HG02610 (cell line): ENCODE data around the gene CAPN10.
"Not testable (repeated sequence)": the region's sequence is repeated elsewhere in the genome, so short reads cannot be mapped to it uniquely, and the experiment has no call there.

Experiments used
- ATAC-seq: cut with Tn5 transposase; IDR thresholded peaks from one replicate; pipeline ENCODE4 v1.9.1; 2021; ENCODE audit warnings: mild to moderate bottlenecking, moderate library complexity; ENCODE audit not compliant: unreplicated experiment

Gene CAPN10, protein sequence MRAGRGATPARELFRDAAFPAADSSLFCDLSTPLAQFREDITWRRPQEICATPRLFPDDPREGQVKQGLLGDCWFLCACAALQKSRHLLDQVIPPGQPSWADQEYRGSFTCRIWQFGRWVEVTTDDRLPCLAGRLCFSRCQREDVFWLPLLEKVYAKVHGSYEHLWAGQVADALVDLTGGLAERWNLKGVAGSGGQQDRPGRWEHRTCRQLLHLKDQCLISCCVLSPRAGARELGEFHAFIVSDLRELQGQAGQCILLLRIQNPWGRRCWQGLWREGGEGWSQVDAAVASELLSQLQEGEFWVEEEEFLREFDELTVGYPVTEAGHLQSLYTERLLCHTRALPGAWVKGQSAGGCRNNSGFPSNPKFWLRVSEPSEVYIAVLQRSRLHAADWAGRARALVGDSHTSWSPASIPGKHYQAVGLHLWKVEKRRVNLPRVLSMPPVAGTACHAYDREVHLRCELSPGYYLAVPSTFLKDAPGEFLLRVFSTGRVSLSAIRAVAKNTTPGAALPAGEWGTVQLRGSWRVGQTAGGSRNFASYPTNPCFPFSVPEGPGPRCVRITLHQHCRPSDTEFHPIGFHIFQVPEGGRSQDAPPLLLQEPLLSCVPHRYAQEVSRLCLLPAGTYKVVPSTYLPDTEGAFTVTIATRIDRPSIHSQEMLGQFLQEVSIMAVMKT

DNA sequence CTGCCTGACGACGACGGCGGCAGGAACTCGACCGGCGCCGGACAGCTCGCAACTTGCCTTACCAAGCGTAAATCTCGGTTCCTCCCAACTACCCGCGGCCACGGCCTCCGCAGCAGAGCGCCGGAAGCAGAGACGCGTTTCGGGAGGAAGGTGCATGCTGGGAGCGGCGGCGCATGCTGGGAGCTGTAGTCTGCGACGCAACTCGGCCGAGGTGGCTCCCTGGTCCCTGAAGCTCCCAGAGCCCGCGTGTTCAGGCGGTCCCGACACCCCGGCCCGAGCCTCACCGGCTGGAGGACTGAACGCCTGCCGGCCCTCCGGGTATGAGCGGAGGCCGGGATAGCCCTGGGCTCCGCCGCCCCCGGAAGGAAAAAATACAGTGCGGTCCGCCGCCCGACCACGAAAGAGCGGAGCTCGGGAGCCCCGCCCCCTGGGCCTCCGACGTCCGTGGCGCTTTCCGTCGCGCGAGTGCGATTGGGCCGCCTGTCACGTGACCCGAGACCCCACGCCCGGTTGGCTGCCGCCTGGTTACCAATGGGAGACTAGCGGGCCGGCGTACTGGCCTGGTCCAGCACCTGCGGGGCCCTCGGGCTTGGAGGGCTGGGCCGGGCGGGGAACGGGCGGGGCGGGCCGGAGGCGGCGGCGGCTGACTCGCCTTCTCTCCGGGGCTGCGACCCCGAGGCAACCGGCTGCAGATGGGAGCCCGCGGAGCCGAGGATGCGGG lies at the start of gene CAPN10:
CAPN10 (plus strand) TSS at position 537 of the 721 bp plus-strand sequence; CDS start at position 715, 178 bp downstream.
- peak; percentile 60 for ATAC-seq

DNA sequence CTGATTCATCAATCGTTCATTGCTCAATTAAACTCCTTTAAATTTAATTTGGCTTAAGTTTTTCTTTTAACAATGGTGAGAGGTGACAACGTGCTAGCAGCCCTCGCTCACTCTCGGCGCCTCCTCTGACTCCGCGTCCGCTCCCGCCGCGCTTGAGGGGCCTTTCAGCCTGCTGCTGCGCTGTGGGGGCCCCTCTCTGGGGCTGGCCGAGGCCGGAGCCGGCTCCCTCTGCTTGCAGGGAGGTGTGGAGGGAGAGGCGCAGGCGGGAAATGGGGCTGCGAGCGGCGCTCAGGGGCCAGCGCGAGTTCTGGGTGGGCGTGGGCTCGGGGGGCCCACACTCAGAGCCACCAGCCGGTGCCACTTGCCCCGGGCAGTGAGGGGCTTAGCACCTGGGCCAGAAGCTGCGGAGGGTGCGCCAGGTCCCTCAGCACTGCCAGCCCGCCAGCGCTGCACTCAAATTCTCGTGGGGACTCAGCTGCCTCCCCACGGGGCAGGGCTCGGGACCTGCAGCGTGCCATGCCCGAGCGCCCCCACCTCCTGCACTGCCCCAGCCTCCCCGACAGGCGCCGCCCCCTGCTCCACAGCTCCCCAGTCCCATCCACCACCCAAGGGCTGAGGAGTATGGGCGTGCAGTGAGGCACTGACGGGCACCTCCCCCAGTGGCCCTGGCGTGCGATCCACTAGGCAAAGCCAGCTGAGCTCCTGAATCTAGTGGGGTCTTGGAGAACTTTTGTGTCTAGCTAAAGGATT lies 48.3 kb upstream of the CAPN10 start:
- no peak for ATAC-seq

DNA sequence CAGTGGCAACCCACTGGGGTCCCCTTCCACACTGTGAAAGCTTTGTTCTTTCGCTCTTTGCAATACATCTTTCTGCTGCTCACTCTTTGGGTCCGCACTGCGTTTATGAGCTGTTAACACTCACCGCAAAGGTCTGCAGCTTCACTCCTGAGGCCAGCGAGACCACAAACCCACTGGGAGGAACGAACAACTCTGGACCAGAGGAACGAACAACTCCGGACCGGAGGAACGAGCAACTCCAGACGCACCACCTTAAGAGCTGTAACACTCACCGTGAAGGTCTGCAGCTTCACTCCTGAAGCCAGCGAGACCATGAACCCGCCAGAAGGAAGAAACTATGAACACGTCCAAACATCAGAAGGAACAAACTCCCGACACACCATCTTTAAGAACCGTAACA lies 47.4 kb upstream of the CAPN10 start:
- not testable (repeated sequence) for ATAC-seq

DNA sequence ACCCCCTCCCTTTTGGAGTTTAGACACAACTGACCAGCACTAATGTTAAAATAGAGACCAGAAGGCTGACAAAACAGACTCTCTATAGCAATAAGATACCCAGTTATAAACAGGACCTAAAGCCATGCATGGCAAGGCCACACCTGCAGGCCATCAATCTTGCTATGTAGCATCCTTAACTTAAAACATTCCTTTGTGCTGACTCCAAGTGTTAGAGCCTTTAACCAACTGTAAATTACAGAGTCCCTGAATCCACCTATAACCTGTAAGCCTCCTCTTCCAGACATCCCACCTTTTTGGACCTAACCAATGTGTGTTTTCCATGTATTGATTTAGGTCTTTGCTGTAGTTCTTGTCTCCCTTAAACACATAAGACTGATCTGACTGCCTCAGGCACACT lies 46.6 kb upstream of the CAPN10 start:
- ATAC-seq, result no peak

DNA sequence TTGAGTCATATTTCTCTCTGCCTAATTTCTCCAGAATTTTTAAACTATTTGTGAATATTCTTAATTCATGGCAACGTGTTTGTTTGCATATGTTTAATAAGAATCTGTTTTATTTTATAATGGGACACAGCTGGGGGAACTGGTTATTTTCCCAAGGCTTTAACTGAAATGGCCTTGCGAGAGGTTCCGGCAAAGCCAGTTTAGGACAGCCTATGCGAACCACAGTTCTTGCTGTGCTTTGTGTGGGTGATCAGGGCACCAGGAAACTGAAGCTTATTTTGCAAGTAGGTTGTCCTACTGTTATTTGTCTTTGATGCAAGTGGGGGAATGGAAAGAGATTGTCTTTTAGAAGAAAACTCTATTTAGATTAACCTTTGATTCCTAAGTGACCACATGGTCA lies 35.2 kb upstream of the CAPN10 start:
- ATAC-seq, result no peak

DNA sequence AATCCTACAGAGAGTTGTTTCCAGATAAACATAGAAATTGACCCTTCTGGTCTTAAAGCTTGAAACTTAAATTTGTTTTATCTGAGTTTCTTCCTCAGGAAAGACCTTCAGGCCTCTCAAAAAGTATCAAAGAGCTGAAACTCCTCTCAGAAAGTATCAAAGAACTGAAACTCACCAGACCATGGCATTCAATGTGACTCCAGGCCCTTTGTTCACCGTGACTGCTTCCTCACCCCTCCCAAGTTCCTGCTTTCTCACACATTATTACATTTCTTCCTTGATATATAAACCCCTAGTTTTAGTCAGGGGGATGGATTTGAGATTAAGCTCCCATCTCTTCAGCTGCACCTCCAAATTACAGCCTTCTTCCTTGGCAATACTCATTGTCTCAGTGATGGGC lies 34.7 kb upstream of the CAPN10 start:
- ATAC-seq, result no peak

DNA sequence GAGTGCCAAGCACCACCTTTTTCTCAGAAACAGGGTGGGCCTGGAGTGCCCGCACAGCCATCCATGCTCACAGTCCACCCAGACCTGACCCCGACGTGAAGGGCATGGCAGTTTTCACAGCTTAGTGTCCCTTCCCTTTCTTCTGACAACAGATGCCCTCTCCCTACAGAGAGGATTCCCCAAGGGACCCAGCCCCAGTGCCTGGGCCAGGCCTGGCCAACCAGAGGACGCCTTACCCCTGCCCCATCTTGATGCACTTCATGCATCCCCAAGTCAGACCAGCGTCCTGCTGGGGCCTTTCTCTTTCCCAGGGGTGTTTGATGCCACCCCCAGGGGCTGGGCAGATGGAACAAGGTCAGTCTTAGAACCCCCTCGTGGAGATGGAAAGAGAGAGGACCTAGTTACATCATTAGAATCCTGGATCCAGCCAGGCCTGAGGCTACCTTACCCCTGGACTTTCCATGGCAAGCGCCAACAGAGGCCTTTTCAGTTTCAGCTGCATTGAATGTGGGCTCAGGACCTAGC lies 32.5 kb upstream of the CAPN10 start:
- ATAC-seq, result no peak

DNA sequence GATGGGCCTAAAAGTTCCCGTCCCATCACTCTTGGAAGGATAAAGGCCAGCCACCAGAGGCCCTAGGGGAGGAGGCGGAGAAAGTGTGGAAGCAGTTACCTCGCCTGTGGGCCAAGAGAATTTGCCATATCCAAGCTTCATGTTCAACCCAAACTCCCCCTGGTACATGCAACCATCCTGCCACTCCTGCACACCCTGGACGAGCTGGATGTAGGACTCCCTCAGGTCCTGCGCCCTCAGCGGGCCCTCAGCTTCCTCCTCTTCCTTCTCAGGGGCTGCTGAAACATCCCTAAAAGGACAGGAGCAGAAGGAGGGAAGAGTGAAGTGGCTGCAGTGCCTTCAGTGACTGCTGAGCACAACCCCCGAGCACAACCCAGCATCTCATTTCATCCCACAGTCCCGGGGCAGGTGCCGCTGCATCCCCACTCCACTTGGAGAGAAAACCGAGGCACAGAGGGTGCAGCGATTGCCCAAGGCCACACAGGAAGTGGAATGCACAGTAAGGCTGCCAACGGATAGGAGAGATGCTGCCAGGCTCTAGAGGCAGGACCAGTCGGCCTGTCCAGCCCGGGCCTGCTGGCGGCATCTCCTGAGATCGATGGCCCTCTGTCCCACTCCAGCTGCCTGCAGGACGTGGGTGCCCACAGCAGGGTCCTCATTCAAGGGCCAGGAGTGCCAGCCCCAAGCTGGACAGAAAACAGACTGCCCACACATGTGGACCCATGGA lies 31.6 kb upstream of the CAPN10 start:
- ATAC-seq, result no peak

DNA sequence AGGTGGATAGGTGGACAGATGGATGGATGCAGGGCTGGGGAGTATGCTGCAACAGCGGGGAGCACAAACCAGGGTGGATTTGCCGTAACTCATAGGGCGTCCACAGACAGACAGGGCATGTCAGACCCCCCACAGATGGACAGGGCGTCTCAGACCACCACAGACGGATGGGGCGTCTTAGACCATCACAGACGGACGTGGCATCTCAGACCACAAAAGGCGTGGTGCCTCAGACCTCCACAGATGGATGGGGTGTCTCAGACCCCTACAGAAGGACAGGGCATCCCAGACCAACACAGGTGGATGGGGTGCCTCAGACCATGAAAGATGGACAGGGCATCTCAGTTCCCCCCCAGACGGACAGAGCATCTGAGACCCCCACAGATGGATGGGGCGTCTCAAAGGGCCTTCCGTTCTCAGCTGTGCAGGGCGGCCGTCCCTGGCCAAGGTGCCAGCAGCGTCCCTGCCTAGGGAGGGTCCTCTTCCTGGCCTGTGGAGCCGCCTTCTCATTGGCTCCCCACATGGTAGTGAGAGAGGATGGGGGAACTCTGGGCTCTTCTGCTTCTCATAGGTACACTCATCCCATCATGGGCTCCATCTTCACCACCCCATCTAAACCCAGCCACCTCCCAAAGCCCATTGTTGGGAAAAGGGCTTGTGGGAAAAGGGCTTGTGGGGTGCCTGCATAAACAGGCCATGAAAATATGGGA lies 30.8 kb upstream of the CAPN10 start:
- ATAC-seq, result no peak

DNA sequence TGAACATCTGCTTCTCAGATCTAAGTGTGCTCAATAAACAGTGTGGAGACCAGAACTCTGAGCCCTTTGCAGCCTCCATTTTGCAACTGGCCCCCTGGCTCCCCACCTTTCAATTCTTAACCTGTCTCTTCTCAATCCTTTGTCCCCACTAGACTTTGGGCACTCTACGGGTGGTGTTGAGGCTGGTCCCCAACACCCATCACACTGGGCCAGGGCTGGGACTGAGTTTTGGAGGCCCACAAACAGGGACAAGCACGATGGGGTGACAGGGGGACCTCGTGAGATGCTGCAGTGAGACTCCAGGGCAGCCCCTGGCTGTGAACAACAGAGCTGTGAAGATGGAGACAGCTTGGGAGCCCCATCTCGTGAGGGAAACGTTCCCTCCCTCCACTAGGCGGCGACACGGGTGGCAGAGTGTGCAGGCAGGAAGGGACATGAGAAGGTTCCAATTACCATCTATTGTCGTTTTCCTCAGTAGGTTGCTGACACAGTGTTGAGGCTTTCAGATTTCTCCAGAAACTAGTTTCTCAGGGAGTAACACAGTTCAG lies 29.9 kb upstream of the CAPN10 start:
- ATAC-seq, result no peak

DNA sequence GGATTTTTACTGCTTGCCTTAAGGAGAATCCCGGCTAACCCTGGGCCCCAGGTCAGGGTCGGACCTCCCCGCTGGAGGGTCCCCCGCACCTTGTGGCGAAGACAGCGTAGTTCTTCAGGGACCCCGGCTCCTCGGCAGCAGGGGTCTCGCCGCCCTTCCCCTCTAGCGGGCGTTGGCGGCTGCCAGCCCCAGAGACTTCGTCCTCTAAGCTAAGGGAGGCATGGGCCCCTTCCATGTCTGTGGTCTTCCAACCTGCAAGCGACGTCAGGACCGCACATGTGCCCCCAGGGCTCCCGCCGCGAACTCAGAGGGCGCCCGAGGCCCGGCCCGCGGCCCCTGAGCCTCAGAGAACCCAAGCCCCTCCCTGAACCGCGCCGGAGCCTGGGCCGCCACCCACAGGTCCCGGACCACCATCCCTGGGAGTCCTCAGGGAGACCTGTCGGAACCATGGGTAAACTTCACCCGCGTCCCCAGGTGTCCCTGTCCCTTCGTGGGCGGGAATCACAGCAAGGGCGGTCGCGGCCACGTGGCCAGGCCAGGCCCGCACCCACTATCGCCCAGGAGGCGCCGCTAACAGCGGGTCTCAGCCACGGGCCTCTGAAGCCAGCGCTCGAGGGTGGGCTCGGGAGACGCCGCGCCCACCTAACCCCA lies 29.3 kb upstream of the CAPN10 start:
- ATAC-seq, result no peak

DNA sequence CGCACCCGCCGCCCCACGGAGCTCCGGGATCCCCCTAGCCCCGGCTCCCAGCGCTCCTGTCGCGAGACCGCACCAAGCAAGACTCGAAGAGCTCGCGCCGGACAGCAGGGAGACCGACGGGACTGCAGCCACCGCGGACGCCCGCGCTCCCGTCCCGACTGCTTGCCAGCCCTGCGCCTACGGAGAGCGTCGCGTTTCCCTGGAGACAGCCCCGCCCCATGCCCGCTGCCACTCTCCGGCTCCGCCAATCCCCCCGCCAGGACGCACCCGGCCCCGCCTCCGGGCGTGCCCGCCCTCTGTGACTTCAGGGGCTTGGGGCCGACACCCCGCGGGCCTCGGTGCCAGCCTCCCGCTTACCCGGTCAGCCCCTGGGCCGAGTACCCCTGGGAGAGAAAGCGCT lies 28.7 kb upstream of the CAPN10 start, which contains the start of gene ANKMY1:
ANKMY1 (minus strand) TSS at position 181 of the 400 bp plus-strand sequence. CDS start 653 bp downstream, outside the sequence.
- no peak for ATAC-seq

DNA sequence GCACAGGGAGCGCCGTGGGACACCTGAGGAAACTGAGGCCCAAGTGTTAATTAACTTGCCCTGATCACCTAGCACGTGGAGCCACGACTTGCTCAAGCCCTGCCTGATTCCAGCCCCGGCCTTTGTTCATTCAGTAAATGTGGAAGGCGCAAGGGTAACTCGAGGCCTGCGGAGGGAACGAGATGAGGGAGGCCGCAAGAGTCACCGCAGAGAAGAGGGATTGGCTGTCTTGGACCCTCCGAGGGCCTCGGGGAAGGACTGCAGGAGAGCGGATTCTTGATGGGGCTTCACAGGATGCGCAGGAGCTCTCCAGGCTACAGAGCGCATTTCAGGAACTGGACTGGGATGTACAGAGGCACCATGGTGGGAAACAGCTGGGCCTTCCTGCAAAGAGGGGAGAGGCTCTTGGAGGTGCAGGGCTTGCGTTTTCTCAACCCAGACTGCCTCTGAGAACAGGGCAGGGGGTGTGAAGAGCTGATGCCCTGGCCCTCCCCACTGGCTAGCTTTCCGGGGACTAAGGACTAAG lies 28.2 kb upstream of the CAPN10 start:
- no peak for ATAC-seq

DNA sequence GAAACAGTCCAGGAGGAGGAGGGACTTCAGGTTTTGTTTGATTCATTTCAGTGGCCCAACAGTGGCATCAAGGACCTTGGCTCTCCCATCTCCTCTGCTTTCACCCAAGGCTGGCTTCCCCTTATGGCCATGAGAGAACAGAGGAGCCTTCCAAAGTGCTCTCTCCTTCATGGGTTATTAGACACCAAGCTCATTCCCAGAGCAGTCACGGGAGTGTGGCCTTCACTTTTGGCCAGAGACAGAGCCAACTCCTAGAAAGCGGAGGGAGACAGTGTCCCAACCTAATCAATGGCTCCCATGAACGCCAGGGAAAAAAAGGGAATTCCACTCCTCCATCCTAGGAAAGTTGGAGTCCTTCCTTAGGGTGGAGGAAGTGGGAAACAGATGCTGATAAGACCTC lies 27.2 kb upstream of the CAPN10 start:
- no peak for ATAC-seq

DNA sequence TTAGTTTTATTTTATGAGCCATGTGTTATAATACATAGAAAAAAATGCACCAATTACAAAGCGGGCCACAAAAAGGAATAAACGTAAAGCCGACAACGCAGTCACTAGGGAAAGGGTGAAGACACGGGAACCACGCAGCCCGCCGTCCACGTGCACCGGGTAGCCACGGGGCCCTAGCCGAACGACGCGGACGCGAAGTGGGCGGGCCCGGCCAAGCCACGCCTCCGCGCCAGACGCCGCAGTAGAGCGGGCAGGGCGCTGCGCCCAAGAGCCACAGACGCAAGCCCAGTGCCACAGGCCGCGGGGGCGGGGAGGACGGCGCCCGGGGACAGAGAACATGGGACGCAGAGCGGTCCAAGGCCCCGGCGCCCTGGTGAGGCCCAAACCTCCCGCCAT lies 26.5 kb upstream of the CAPN10 start, which contains the start of gene DUSP28:
DUSP28 (plus strand) TSS at position 274 of the 396 bp plus-strand sequence. CDS start 328 bp downstream, outside the sequence.
- peak; percentile 56 for ATAC-seq

DNA sequence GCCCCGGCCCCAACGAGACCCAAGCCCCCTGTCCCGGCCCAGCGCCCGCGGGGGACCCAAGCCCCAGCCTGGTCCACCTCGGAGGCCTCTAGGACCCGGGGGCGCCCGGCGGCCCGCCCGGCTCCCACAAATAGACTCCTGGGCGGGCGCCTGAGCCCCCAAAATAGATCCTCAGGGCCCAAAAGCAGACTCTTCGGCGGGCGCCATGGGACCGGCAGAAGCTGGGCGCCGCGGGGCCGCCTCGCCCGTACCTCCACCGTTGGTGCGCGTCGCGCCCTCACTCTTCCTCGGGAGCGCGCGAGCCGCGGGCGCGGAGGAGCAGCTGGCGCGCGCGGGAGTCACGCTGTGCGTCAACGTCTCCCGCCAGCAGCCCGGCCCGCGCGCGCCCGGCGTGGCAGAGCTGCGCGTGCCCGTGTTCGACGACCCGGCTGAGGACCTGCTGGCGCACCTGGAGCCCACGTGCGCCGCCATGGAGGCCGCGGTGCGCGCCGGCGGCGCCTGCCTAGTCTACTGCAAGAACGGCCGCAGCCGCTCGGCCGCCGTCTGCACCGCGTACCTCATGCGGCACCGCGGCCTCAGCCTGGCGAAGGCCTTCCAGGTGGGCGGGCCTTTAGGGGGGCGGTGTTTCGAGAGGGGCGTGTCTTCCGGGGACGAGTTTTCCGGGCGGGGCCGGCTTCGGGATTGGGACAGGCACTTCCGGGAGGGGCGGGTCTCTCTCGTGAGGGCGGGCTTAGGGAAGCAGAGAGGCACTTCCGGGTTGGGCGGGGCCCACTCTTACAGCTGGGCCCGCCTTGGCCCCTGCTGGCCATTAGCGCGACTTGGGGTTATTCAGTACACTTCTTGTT lies 25.8 kb upstream of the CAPN10 start:
- ATAC-seq, result peak; percentile 53

DNA sequence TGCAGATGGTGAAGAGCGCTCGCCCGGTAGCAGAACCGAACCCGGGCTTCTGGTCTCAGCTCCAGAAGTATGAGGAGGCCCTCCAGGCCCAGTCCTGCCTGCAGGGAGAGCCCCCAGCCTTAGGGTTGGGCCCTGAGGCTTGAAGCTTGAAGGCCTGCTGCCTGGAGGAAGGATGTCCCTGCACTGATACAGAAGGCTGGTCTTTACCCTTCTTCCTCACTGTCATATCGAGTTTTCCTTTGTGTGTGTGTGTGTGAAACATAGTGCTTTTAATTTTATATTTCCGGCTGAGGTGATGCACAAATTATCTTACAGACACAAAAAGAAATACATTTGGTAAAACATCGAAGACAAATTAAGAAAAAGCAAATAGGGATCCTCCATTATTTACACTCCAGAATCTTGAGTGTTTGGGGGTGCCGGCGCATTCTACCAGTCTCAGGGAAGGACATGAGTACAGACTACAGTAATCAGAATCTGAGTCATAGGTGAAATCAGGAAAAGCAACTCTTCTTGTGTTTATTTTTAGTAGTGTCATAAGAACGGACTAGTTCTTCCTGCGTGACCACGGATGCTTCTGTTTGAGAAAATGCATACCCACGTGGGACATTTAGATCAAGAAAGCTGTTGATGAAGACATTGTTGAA lies 25.1 kb upstream of the CAPN10 start:
- peak; percentile 0 for ATAC-seq
